ENCODE measurements around the gene FHIT. TPM values are rescaled to one million over a fixed set of nuclear protein-coding genes. Genes with fewer than 3 reads are reported as not detected.

The FHIT gene
- total RNA-seq, 1 experiment from 2014 or later = 0.10 TPM

DNA sequence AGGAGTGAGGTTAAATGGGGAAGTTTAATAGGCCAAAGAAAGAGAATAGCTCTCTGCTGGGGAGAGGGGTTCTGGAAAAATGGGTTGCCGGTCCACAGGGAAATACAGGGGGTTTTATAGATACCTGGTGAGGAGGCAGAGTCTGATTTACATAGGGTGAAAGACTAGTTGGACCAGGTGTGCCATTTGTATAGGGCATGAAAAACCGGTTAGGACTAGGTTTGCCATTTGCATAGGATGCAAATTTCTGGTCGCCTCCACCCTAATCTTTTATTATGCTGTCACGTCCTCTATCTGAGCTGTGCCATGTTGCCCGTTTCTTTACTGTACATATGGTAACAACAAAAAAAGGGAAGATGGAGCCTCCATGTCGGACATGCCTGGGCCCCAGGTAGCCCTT, 960.1 kb downstream of the FHIT start:
- no peak for DNase-seq (ENCODE audit: low spot score)

GRCh38 chr3:60290122-60290492, 961.1 kb downstream of the FHIT start:
- DNase-seq (ENCODE audit: low spot score) = no peak

DNA sequence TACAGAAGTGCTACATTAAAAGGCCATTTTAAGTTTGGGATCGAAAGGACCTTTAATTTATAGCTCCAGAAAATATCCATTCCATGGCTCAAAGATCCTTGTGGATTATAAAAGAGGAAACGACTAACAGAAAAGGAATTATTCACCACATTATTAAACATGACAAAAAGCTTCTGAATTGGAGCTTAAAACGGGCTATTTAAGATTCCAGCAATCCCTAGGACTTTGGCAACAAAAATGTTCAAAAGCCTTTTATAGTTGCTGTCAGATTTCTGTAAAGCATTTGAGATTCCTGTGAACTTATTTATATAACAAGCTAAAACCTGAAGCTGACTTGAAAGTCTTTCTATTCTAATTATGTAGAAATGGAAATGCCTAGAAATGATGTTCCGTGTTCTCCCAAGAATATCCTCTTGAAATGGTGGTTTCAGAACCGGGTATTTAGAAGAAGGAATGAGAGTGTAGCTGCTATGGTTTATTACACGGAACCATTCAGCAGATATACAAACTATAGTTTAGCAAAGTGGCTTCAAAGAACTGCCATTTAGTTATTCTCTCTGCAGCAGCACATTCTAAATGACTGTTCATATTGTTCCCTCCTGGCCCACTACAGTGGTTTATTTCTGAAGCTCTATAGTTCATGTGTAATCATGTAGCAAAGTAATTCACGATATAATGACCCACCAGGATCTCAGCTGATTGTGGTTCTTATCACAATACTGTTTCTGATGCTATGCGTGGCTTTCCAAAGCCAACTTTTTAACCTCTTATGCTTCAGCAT, 961.7 kb downstream of the FHIT start:
- DNase-seq (ENCODE audit: low spot score) = no peak

DNA sequence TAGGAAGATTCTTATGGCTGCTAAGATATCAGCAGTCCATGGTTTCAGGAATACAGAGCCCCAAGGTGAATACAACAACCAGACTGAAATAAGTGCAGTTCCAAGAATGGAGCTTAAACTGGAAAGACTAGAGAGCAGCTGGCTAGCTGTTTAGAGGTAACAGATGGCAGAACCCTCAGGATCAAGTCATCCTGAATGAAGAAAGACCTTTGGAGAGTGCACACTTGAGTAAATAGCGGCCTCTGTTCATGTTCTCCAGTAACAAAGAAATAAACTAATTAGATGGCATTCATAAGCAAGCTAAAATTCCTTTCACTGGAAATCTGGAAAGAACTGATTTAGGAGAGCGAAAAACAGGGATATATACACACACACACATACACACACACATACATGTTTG, 968.4 kb downstream of the FHIT start:
- no peak for DNase-seq (ENCODE audit: low spot score)

DNA sequence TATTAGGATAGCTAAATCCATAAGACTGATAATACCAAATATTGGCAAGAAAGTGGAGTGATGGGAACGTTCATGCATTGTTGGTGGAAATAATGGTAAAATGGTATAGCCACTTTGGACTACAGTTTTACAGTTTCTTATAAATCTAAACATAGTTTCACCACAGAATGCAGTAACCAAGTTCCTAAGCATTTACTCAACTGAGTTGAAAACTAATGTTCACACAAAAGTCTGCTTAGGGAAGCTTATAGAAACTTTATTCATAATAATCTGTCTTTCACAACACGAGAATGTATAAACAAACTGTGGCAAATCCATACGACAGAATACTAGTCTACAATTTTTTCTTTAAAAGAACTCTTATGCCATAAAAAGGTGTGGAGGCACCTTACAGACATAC, 969.3 kb downstream of the FHIT start:
- no peak for DNase-seq (ENCODE audit: low spot score)

GRCh38 chr3:60277361-60277800, 973.9 kb downstream of the FHIT start:
- peak; percentile 93 for DNase-seq (ENCODE audit: low spot score)

DNA sequence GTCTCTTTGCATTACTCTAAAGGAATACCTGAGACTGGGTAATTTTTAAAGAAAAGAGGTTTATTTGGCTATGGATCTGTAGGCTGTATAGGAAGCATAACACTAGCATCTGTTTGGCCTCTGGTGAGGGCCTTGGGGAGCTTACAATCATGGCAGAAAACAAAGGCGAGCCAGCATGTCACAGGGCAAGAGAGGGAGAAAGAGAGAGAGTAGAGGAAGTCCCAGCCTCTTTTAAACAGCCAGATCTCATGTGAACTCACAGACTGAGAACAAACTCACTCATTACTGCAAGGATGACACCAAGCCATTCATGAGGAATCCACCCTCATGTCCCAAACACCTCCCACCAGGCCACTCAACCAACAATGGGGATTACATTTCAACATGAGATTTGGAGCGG, 974.6 kb downstream of the FHIT start:
- peak; percentile 12 for DNase-seq (ENCODE audit: low spot score)

DNA sequence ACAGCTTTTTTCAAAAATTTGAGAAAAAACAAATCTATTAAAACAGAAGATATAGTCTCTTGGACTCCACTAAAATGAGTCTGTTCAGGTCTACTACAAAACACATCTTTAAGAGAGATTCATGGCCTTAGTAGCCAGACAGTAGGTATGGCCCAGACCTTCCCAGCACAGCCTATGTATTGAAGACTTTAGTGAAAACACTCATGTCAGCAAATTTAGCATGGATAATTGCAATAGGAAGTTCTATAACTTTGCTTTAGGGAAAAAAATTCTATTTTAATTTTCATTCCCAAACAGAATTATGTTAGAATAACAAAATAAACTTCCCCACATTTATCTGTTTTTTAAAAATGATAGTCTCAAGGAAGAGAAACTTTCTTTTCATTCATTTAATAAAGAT, 976.6 kb downstream of the FHIT start:
- no peak for DNase-seq (ENCODE audit: low spot score)

DNA sequence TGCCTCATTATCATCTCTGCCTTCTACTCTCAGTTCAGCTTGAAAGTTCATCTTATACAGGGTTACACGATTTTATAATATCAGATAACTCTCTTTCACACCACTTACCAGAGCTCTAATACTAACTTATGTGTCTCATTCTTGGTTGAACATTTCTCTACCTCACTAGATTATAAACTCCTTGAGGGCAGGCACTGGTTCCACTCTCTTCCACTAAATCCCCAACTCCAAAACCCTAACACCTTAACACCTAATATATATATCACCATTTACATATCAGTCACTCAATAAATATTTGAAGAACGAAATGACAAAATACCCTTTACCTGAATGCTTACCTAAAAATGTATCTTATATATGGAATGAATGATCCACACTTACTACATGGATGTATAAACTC, 977.2 kb downstream of the FHIT start:
- DNase-seq (ENCODE audit: low spot score) = no peak

GRCh38 chr3:60269829-60270266, 981.4 kb downstream of the FHIT start:
- no peak for DNase-seq (ENCODE audit: low spot score)

GRCh38 chr3:60269377-60269776, 981.9 kb downstream of the FHIT start:
- no peak for DNase-seq (ENCODE audit: low spot score)

GRCh38 chr3:60268123-60268522, 983.1 kb downstream of the FHIT start:
- DNase-seq (ENCODE audit: low spot score) = no peak

DNA sequence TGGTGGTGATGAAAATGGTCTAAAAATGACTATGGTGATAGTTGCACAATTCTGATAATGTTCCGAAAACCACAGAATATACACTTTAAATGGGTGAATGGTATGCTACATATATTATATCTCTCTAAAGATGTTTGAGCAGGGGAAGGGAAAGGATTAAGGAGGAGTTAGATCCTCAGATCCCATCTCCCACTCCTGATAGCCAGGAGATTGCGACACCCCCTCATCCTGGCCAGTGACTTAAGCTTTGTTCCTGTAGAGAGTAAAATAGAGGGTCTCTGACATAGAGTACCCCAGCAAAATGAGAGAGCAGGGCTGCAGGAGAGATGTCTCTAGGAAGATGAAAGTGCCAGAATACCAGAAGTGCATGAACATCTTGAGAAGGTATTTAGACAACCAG, 984.8 kb downstream of the FHIT start:
- no peak for DNase-seq (ENCODE audit: low spot score)

DNA sequence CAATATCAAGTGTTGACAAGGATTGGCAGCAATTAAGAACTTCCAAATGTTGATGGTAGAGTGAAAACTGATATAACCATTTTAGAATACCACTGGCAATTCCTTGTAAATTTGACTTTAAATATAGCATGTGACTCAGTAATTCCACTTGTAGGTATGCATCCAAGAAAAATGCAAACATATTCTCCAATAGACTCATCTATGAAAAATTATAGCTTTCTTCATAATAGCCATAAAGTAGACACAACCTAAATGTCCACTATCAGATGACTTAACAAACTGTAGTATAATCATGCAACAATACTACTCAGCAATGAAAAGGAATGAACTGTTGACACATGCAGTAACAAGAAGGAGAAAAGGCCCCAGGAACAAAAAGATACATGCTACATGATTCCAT, 988.1 kb downstream of the FHIT start:
- DNase-seq (ENCODE audit: low spot score) = no peak

DNA sequence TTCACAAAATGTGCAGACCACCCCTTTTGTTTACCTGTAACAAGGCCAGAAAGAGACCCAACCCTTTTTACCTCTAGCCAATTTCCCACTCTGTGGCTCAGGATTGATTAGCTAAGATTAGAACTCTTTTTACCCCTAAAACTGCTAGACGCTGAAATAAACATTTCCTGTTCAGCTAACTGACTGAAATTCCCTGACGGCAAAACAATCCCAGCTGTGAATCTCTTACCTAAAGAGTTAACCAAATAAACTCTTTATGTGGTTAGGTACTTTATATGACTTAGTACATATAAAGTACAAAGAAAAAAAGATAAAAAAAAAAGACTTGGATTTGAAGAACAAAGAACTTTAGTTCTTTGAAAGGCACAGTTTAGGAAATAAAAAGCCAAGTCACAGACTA, 988.7 kb downstream of the FHIT start:
- no peak for DNase-seq (ENCODE audit: low spot score)

- DNase-seq (ENCODE audit: low spot score) = no peak
Measured at GRCh38 chr3:60260546-60260945, 990.7 kb downstream of the FHIT start.

GRCh38 chr3:60250810-60251209, 1000.4 kb downstream of the FHIT start:
- no peak for DNase-seq (ENCODE audit: low spot score)

DNA sequence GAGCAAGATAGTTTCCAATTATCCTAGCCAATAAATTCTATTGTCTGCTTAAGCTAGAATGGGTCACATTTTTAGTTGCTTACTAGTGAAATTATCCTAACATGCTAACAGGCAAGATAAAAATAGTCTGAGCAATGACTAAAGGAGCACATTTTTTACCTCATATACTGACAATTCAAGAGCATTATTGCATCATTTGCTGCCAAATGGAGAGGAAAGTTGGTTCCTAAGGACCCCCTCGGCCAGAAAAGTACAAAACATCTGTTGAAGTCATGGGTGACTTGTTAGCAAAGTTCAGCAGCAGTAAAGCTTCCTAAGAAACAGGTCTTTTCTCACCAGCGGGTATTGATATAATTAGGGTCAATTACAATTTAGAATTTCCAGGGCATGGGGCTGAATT, 1001.0 kb downstream of the FHIT start:
- DNase-seq (ENCODE audit: low spot score) = no peak

DNA sequence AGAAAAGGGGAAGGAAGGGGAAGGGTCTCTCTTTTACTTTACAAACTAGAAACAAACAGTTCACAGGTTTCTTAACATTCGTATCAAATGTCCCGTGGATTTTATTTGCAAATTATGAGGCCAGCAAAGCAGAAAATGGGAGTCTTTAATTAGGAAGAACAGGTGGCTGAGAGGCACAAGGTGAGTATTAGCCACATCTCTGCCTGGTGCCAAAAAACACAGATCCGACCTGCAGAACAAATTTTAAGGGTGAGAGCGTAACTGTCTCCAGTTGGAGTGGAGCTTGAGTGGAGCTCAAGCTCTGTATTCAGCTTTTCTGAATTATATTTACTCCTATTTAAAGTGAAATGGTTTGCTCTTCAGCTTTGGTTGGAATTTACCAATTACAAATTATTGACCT, 1004.9 kb downstream of the FHIT start:
- no peak for DNase-seq (ENCODE audit: low spot score)

- DNase-seq (ENCODE audit: low spot score) = no peak
Measured at GRCh38 chr3:60243456-60243855, 1007.8 kb downstream of the FHIT start.

DNA sequence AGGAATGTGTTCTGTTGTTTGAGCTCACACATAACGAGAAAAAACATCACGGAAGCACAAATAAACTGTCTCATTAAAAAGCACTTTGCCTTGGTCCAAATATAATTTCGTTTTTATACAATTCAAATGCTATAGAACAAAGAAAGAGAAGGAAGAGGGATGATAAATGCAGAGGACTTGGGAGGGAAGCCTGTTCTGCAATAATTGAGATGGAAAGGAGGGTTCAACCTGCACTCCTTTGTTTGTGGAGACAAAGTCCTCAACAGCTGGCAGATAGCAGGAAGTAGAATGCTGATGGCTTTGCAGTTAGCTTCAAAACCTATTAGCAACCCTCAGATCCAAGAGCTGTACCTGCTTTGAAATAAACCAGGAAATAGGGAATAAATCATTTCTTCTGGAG, 1010.8 kb downstream of the FHIT start:
- DNase-seq (ENCODE audit: low spot score) = no peak

GRCh38 chr3:60238550-60238949, 1012.7 kb downstream of the FHIT start:
- no peak for DNase-seq (ENCODE audit: low spot score)

DNA sequence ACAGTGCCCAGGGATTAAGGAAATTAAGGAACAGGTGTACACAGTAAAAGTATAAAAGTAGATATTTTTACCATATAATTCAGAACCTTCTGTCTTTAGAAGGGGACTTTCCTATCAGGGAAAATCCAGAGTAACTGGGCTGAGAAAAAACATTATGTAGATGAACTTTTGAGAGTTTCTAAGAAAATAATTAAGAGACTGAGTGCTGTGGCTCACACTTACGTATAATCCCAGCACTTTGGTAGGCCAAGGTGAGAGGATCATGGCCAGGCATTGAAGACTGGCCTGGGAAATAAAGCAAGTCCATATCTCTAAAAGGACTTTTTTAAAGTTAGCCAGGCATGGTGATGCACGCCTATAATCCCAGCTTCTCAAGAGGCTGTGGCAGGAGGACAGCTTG, 1021.8 kb downstream of the FHIT start:
- DNase-seq (ENCODE audit: low spot score) = no peak

DNA sequence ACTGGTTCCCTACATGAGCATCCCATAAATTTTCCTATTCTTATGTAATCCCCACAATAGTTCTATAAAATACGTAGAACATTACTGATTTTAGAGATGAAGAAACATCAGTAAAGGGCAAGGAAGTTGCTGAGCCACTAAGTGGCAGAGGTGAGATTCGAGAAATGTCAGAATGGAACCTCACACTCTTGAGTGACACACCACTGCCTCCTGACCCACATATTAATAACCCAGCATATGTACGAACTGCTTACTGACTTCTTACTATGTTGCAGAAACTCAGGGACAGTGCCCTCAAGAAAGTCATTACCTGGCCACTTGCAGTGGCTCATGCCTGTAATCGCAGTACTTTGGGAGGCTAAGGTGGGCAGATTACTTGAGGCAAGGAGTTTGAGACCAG, 1022.4 kb downstream of the FHIT start:
- no peak for DNase-seq (ENCODE audit: low spot score)

All from A172 (cell line).